Thyroid gland (tissue), 4 donors: ENCODE measurements around the gene GRIP2. TPM values are rescaled to one million over a fixed set of nuclear protein-coding genes. Genes with fewer than 3 reads are reported as not detected.
"Not testable (repeated sequence)": the region's sequence is repeated elsewhere in the genome, so short reads cannot be mapped to it uniquely, and the experiment has no call there.

Experiments used
- DNase-seq, 2 donors: peaks; one replicate each; pipeline ENCODE4 v3.0.0-alpha.2; 2019
- H3K27ac ChIP-seq, 3 donors: fragments of 200-600 bp; sonication (generic); 1 replicate in 2 of 3; 2 replicates in 1 of 3; pipeline ENCODE4 v1.5.1; 2016 to 2019; ENCODE audit warnings: mild to moderate bottlenecking in 1 of 3, moderate library complexity in 1 of 3
- H3K27me3 ChIP-seq: fragments of 200-600 bp; sonication (generic); one replicate; pipeline ENCODE4 v1.5.1; 2019
- H3K36me3 ChIP-seq, 2 donors: fragments of 200-600 bp; sonication (generic); one replicate each; pipeline ENCODE4 v1.5.1; 2016 to 2019
- H3K4me1 ChIP-seq, 2 donors: fragments of 200-600 bp; sonication (generic); one replicate each; pipeline ENCODE4 v1.5.1; 2017 to 2019
- H3K4me3 ChIP-seq, 3 donors: fragments of 200-600 bp; sonication (generic); replicated peaks in 1 of 3; 1 replicate in 2 of 3; 2 replicates in 1 of 3; pipeline ENCODE4 v1.5.1; 2016; ENCODE audit warnings: mild to moderate bottlenecking in 1 of 3
- H3K9me3 ChIP-seq: fragments of 200-600 bp; sonication (generic); one replicate; pipeline ENCODE4 v1.5.1; 2017
- CTCF ChIP-seq, 6 experiments: fragments of 200-600 bp in 3 of 6; fragments of 450-650 bp in 3 of 6; sonication (generic) in 3 of 6; IDR thresholded peaks; one replicate each; pipeline ENCODE4 v1.5.1; 2016 to 2019; ENCODE audit warnings: antibody characterized with exemption in 6 of 6, mild to moderate bottlenecking in 2 of 6, inconsistent platforms in 1 of 6, moderate library complexity in 1 of 6
- POLR2A ChIP-seq, 2 donors: fragments of 450-650 bp; IDR thresholded peaks; one replicate each; pipeline ENCODE4 v1.6.1; 2017; ENCODE audit warnings: antibody characterized with exemption in 2 of 2, mild to moderate bottlenecking in 2 of 2, moderate library complexity in 1 of 2
- WGBS, 2 donors: methylation state at CpG; one replicate each; pipeline ENCODE4 v1.1.5; 2017; 5-methylcytosine and 5-hydroxymethylcytosine counted together
- intact Hi-C: fragments of 100-400 bp; cut with DNase I; formaldehyde crosslinking; loops from one replicate; pipeline ENCODE4 v1.15.1; 2023
- total RNA-seq, 4 donors: library from RNA; depleted of rRNA; stranded (reverse); fragments of >200 nt; gene quantifications; one replicate each; pipeline ENCODE4 v1.2.3, GENCODE V29; 2016

Gene GRIP2
- total RNA-seq, 4 donors from 2014 or later: 0.22 to 0.44 (median 0.39) TPM

- WGBS, 2 donors: 64 to 65% methylated on average over 7 of the region's 7 CpGs
- no peak for DNase-seq
- intact Hi-C loops: no loop called here
Measured at GRCh38 chr3:14518432-14518802, 21.7 kb downstream of the GRIP2 start.

GRCh38 chr3:14517601-14518431 lies 22.3 kb downstream of the GRIP2 start:
- intact Hi-C loops: no loop called here
- Histone ChIP-seq H3K9me3 (no peaks in the 10 kb centered on the region), H3K36me3 (no peaks in the 10 kb centered on the region), H3K27me3 (no peaks in the 10 kb centered on the region), H3K4me1 (no peaks in the 10 kb centered on the region), H3K27ac (no peak overlapping the region), H3K4me3 (no peak overlapping the region)
- TF ChIP-seq CTCF (IDR thresholded peaks at IDR 0.05): no peak
- DNase-seq: no peak
- 86% methylated on average over 16 to 19 of the region's 22 CpGs for WGBS, 2 donors

More at GRCh38 chr3:14518432-14518802, 21.7 kb downstream of the GRIP2 start:
- Histone ChIP-seq H3K27ac (no peak overlapping the region), H3K4me3 (no peak overlapping the region), H3K27me3 (no peaks in the 10 kb centered on the region), H3K4me1 (no peaks in the 10 kb centered on the region), H3K36me3 (no peaks in the 10 kb centered on the region), H3K9me3 (no peaks in the 10 kb centered on the region)
- TF ChIP-seq POLR2A (IDR thresholded peaks at IDR 0.05) (no peak), CTCF (IDR thresholded peaks at IDR 0.05) (no peak)

- intact Hi-C loops: no loop called here
- 57 to 70% methylated on average over 13 of the region's 13 CpGs for WGBS, 2 donors
- Histone ChIP-seq H3K9me3 (no peaks in the 10 kb centered on the region), H3K27me3 (no peaks in the 10 kb centered on the region), H3K27ac (no peak overlapping the region), H3K36me3 (no peaks in the 10 kb centered on the region), H3K4me3 (no peak overlapping the region), H3K4me1 (no peaks in the 10 kb centered on the region)
- DNase-seq: no peak
- TF ChIP-seq POLR2A (IDR thresholded peaks at IDR 0.05) (no peak), CTCF (IDR thresholded peaks at IDR 0.05) (no peak)
Measured at GRCh38 chr3:14516738-14517345, 23.3 kb downstream of the GRIP2 start.

GRCh38 chr3:14515526-14515925 lies 24.6 kb downstream of the GRIP2 start:
- H3K27ac ChIP-seq, intact Hi-C loops, DNase-seq, H3K36me3 ChIP-seq, H3K27me3 ChIP-seq, H3K4me1 ChIP-seq, H3K9me3 ChIP-seq, H3K4me3 ChIP-seq: not testable (repeated sequence)
- whole genome bisulfite sequencing, 2 donors: 95 to 96% methylated on average over 11 of the region's 11 CpGs

GRCh38 chr3:14514323-14514720 lies 25.8 kb downstream of the GRIP2 start:
- DNase-seq: no peak
- H3K4me3 ChIP-seq: no peak overlapping the region
- no peak overlapping the region for H3K27ac ChIP-seq
- H3K9me3 ChIP-seq: no peaks in the 10 kb centered on the region
- 87 to 88% methylated on average over 14 to 16 of the region's 17 CpGs for WGBS, 2 donors
- H3K36me3 ChIP-seq: no peaks in the 10 kb centered on the region
- no peaks in the 10 kb centered on the region for H3K4me1 ChIP-seq
- intact Hi-C loops: no loop called here
- TF ChIP-seq CTCF (IDR thresholded peaks at IDR 0.05) (no peak), POLR2A (IDR thresholded peaks at IDR 0.05) (no peak)
- H3K27me3 ChIP-seq: no peaks in the 10 kb centered on the region
